H9 (cell line): ENCODE measurements around the gene KBTBD6. TPM values are rescaled to one million over a fixed set of nuclear protein-coding genes. Genes with fewer than 3 reads are reported as not detected.
A peak's percentile ranks its signal among the peaks of the same experiment; 100 is the strongest.

Experiments
- DNase-seq: peaks from one replicate; pipeline ENCODE4 v3.0.0-alpha.2; 2017
- H2AFZ ChIP-seq: one replicate; pipeline ENCODE4 v1.6.1; 2013; ENCODE audit warnings: mild to moderate bottlenecking, low read length, control low read depth, moderate library complexity
- H2AK5ac ChIP-seq: 2 replicates; pipeline ENCODE4 v1.6.1; 2013; ENCODE audit warnings: low read length, control low read depth, mixed read lengths; ENCODE audit not compliant: insufficient read length
- H2BK120ac ChIP-seq: one replicate; pipeline ENCODE4 v1.6.1; 2013; ENCODE audit warnings: low read depth, mild to moderate bottlenecking, low read length, control low read depth, inconsistent platforms; ENCODE audit not compliant: poor library complexity, severe bottlenecking
- H2BK12ac ChIP-seq: 2 replicates; pipeline ENCODE4 v1.6.1; 2013; ENCODE audit warnings: low read length, control low read depth, mixed read lengths, low read depth; ENCODE audit not compliant: insufficient read length
- H2BK15ac ChIP-seq: 2 replicates; pipeline ENCODE4 v1.6.1; 2013; ENCODE audit warnings: low read depth, low read length, control low read depth
- H2BK20ac ChIP-seq: one replicate; pipeline ENCODE4 v1.6.1; 2013; ENCODE audit warnings: low read depth, mild to moderate bottlenecking, low read length, control low read depth, inconsistent platforms; ENCODE audit not compliant: poor library complexity, severe bottlenecking
- H2BK5ac ChIP-seq: 2 replicates; pipeline ENCODE4 v1.6.1; 2013; ENCODE audit warnings: low read length, control low read depth, mixed read lengths; ENCODE audit not compliant: insufficient read length
- H3K14ac ChIP-seq: 2 replicates; pipeline ENCODE4 v1.6.1; 2013; ENCODE audit warnings: low read length, control low read depth; ENCODE audit not compliant: insufficient read depth
- H3K18ac ChIP-seq: 2 replicates; pipeline ENCODE4 v1.6.1; 2013; ENCODE audit warnings: low read depth, mild to moderate bottlenecking, mixed read lengths, low read length, control low read depth; ENCODE audit not compliant: insufficient read length
- H3K23ac ChIP-seq: 2 replicates; pipeline ENCODE4 v1.6.1; 2013; ENCODE audit warnings: low read length, control low read depth, mixed read lengths, low read depth; ENCODE audit not compliant: insufficient read length
- H3K23me2 ChIP-seq: 2 replicates; pipeline ENCODE4 v1.6.1; 2013; ENCODE audit warnings: low read depth, mild to moderate bottlenecking, mixed read lengths, low read length, control low read depth; ENCODE audit not compliant: insufficient read length, poor library complexity, severe bottlenecking
- H3K27ac ChIP-seq: 2 replicates; pipeline ENCODE4 v1.5.1; 2013; ENCODE audit warnings: low read length, control low read depth, mixed read lengths, low read depth; ENCODE audit not compliant: insufficient read length
- H3K27me3 ChIP-seq: 2 replicates; pipeline ENCODE4 v1.6.1; 2013; ENCODE audit warnings: low read length, control low read depth, inconsistent platforms; ENCODE audit not compliant: insufficient read depth
- H3K4ac ChIP-seq: 2 replicates; pipeline ENCODE4 v1.6.1; 2013; ENCODE audit warnings: low read depth, mild to moderate bottlenecking, control low read depth, inconsistent platforms, low read length, moderate library complexity
- H3K4me1 ChIP-seq: 2 replicates; pipeline ENCODE4 v1.6.1; 2013; ENCODE audit warnings: low read length, control low read depth, inconsistent platforms; ENCODE audit not compliant: insufficient read depth
- H3K4me2 ChIP-seq: 2 replicates; pipeline ENCODE4 v1.6.1; 2013; ENCODE audit warnings: low read length, control low read depth, mixed read lengths; ENCODE audit not compliant: insufficient read length, insufficient read depth
- H3K56ac ChIP-seq: 2 replicates; pipeline ENCODE4 v1.6.1; 2013; ENCODE audit warnings: low read depth, mild to moderate bottlenecking, mixed read lengths, low read length, control low read depth; ENCODE audit not compliant: insufficient read length
- H3K79me1 ChIP-seq: 2 replicates; pipeline ENCODE4 v1.6.1; 2013; ENCODE audit warnings: low read depth, mild to moderate bottlenecking, moderate library complexity, low read length, control low read depth, inconsistent platforms; ENCODE audit not compliant: insufficient read depth, poor library complexity, severe bottlenecking
- H3K79me2 ChIP-seq: 2 replicates; pipeline ENCODE4 v1.6.1; 2013; ENCODE audit warnings: low read length, control low read depth, inconsistent platforms; ENCODE audit not compliant: insufficient read depth
- H3K9ac ChIP-seq: 2 replicates; pipeline ENCODE4 v1.6.1; 2013; ENCODE audit warnings: low read length, control low read depth, mixed read lengths; ENCODE audit not compliant: insufficient read length; ENCODE audit errors: extremely low read depth
- H3K9me3 ChIP-seq: one replicate; pipeline ENCODE4 v1.6.1; 2013; ENCODE audit warnings: low read depth, low read length, inconsistent platforms; ENCODE audit not compliant: control insufficient read depth
- H3T11ph ChIP-seq: one replicate; pipeline ENCODE4 v1.6.1; 2013; ENCODE audit warnings: mild to moderate bottlenecking, low read length, control low read depth, inconsistent platforms
- H4K20me1 ChIP-seq: one replicate; pipeline ENCODE4 v1.6.1; 2013; ENCODE audit not compliant: control insufficient read depth, insufficient read length, insufficient read depth
- H4K5ac ChIP-seq: 2 replicates; pipeline ENCODE4 v1.6.1; 2013; ENCODE audit warnings: low read depth, mild to moderate bottlenecking, mixed read lengths, low read length, control low read depth; ENCODE audit not compliant: insufficient read length
- H4K8ac ChIP-seq: replicated peaks from 2 replicates; pipeline ENCODE4 v1.6.1; 2013; ENCODE audit warnings: low read length, control low read depth, mixed read lengths, low read depth; ENCODE audit not compliant: insufficient read length
- H4K91ac ChIP-seq: 2 replicates; pipeline ENCODE4 v1.6.1; 2013; ENCODE audit warnings: low read depth, mild to moderate bottlenecking, moderate library complexity, mixed read lengths, low read length, control low read depth; ENCODE audit not compliant: insufficient read length
- H3K27ac Mint-ChIP-seq, 3 experiments: 2 replicates in 2 of 3; 3 replicates in 1 of 3; pipeline ENCODE4 v1.8.0; 2020 to 2021; ENCODE audit warnings: mixed read lengths in 3 of 3, mild to moderate bottlenecking in 1 of 3, moderate library complexity in 1 of 3
- H3K27me3 Mint-ChIP-seq: 2 replicates; pipeline ENCODE4 v1.8.0; 2021; ENCODE audit warnings: low read depth, mild to moderate bottlenecking, moderate library complexity, mixed read lengths
- H3K36me3 Mint-ChIP-seq, 3 experiments: 2 replicates in 2 of 3; 3 replicates in 1 of 3; pipeline ENCODE4 v1.8.0; 2020 to 2021; ENCODE audit warnings: low read depth in 3 of 3, mixed read lengths in 3 of 3; ENCODE audit not compliant: insufficient read depth in 1 of 3
- H3K4me1 Mint-ChIP-seq, 2 experiments: 2 replicates each; pipeline ENCODE4 v1.8.0; 2020; ENCODE audit warnings: mixed read lengths in 2 of 2
- H3K4me3 Mint-ChIP-seq, 2 experiments: 2 replicates in 1 of 2; 3 replicates in 1 of 2; pipeline ENCODE4 v1.8.0; 2020 to 2021; ENCODE audit warnings: mild to moderate bottlenecking in 2 of 2, mixed read lengths in 2 of 2, moderate library complexity in 1 of 2
- H3K9me3 Mint-ChIP-seq, 2 experiments: 2 replicates in 1 of 2; 3 replicates in 1 of 2; pipeline ENCODE4 v1.8.0; 2020; ENCODE audit warnings: mild to moderate bottlenecking in 2 of 2, mixed read lengths in 2 of 2, moderate library complexity in 1 of 2
- CTCF ChIP-seq: fragments of 200-600 bp; sonication (generic); conservative IDR thresholded peaks from 3 replicates; pipeline ENCODE4 v1.8.0; 2021; ENCODE audit warnings: antibody characterized with exemption, mild to moderate bottlenecking
- WGBS: extraction: QIAGEN DNeasy Blood & Tissue Kit; methylation state at CpG from one replicate; pipeline ENCODE4 v1.1.7; 2013; ENCODE audit warnings: missing lambda C conversion rate, low lambda C conversion rate, mixed read lengths; ENCODE audit not compliant: insufficient read length; ENCODE audit errors: extremely low coverage; 5-methylcytosine and 5-hydroxymethylcytosine counted together
- total RNA-seq: library from RNA; stranded (reverse); gene quantifications from 2 replicates; pipeline ENCODE4 v1.2.1, GENCODE V29; 2021

Gene KBTBD6
- total RNA-seq, 1 experiment from 2014 or later = 11.5 TPM

- TF ChIP-seq CTCF = no peak
- Histone ChIP-seq H2BK15ac (no peak overlapping the region), H3K4ac (no peak overlapping the region), H2BK120ac (no peak overlapping the region), H4K20me1 (no peaks in the 10 kb centered on the region), H3K9ac (no peak overlapping the region), H3K79me2 (no peaks in the 10 kb centered on the region), H3K56ac (no peak overlapping the region), H3K23ac (no peak overlapping the region), H2BK20ac (no peak overlapping the region), H3K23me2 (no peaks in the 10 kb centered on the region), H3K4me2 (no peak overlapping the region), H3T11ph (no peak overlapping the region), H3K9me3 (no peaks in the 10 kb centered on the region), H3K18ac (no peak overlapping the region), H3K14ac (no peak overlapping the region), H3K27ac (no peak overlapping the region), H4K91ac (no peak overlapping the region), H4K5ac (no peak overlapping the region), H2AFZ (no peak overlapping the region), H2BK5ac (no peak overlapping the region), H2AK5ac (no peak overlapping the region), H2BK12ac (no peak overlapping the region), H4K8ac (no peak overlapping the region), H3K79me1 (no peaks in the 10 kb centered on the region), H3K27me3 (no peaks in the 10 kb centered on the region), H3K4me1 (no peaks in the 10 kb centered on the region)
- Mint-ChIP-seq H3K9me3 (no peaks in the 10 kb centered on the region; a peak in 1 of 5 replicates), H3K27ac (peak overlapping the region in 2 of 3 experiments; percentile 44 to 76; a peak in 2 of 7 replicates), H3K36me3 (peaks cover 0 to 3% (median 0%) of the 10 kb centered on the region in 3 experiments; a peak in 2 of 7 replicates), H3K27me3 (no peaks in the 10 kb centered on the region), H3K4me1 (peaks cover 3 to 13% of the 10 kb centered on the region in 2 experiments), H3K4me3 (no peak overlapping the region)
- no CpG with 5 or more reads among the region's 7 CpGs for WGBS
- DNase-seq = no peak
These were observed 21.1 kb downstream of the KBTBD6 start for GRCh38 chr13:41111454-41111853.
